ENCODE data around the gene CAMKK1. TPM values are rescaled to one million over a fixed set of nuclear protein-coding genes. Genes with fewer than 3 reads are reported as not detected.

The CAMKK1 gene
- total RNA-seq, 1 donor from 2014 or later, result 8.9 TPM

GRCh38 chr17:3917391-3917931, 24.6 kb upstream of the CAMKK1 start:
- DNase-seq, result no peak

- DNase-seq, result no peak
Measured at GRCh38 chr17:3916825-3917224, 24.0 kb upstream of the CAMKK1 start.

GRCh38 chr17:3915995-3916696, 23.3 kb upstream of the CAMKK1 start, which contains the start of gene P2RX1:
Gene P2RX1, minus strand, starts transcription at chr17:3916465. Its CDS starts 240 bp downstream, at chr17:3916225.
- DNase-seq, result no peak

- DNase-seq, result no peak
Measured at GRCh38 chr17:3915581-3915994, 22.7 kb upstream of the CAMKK1 start.

GRCh38 chr17:3914312-3914670, 21.4 kb upstream of the CAMKK1 start:
- no peak for DNase-seq

- peak; percentile 59 for DNase-seq
Measured at GRCh38 chr17:3913531-3914311, 20.9 kb upstream of the CAMKK1 start.

GRCh38 chr17:3912827-3913226, 20.0 kb upstream of the CAMKK1 start:
- no peak for DNase-seq

- no peak for DNase-seq
Measured at GRCh38 chr17:3911271-3912053, 18.6 kb upstream of the CAMKK1 start.

GRCh38 chr17:3910420-3911270, 17.8 kb upstream of the CAMKK1 start:
- DNase-seq, result no peak

- no peak for DNase-seq
Measured at GRCh38 chr17:3909257-3909656, 16.4 kb upstream of the CAMKK1 start.

GRCh38 chr17:3907483-3908216, 14.8 kb upstream of the CAMKK1 start:
- DNase-seq, result no peak

- DNase-seq, result no peak
Measured at GRCh38 chr17:3906881-3907280, 14.0 kb upstream of the CAMKK1 start.

- DNase-seq, result no peak
Measured at GRCh38 chr17:3905017-3905520, 12.2 kb upstream of the CAMKK1 start.

GRCh38 chr17:3904501-3904900, 11.6 kb upstream of the CAMKK1 start:
- no peak for DNase-seq

GRCh38 chr17:3903881-3904290, 11.0 kb upstream of the CAMKK1 start:
- no peak for DNase-seq

GRCh38 chr17:3903051-3903825, 10.4 kb upstream of the CAMKK1 start:
- no peak for DNase-seq

GRCh38 chr17:3900646-3901045, 7.8 kb upstream of the CAMKK1 start:
- DNase-seq, result no peak

- DNase-seq, result no peak
Measured at GRCh38 chr17:3897731-3898130, 4.9 kb upstream of the CAMKK1 start.

GRCh38 chr17:3896968-3897235, 4.0 kb upstream of the CAMKK1 start:
- DNase-seq, result no peak
